HG02870 (cell line): ENCODE data around the gene FHAD1.

Source experiments
- ATAC-seq: cut with Tn5 transposase; IDR thresholded peaks from one replicate; pipeline ENCODE4 v1.9.1; 2021; ENCODE audit warnings: mild to moderate bottlenecking, moderate library complexity; ENCODE audit not compliant: unreplicated experiment

FHAD1 gene

DNA sequence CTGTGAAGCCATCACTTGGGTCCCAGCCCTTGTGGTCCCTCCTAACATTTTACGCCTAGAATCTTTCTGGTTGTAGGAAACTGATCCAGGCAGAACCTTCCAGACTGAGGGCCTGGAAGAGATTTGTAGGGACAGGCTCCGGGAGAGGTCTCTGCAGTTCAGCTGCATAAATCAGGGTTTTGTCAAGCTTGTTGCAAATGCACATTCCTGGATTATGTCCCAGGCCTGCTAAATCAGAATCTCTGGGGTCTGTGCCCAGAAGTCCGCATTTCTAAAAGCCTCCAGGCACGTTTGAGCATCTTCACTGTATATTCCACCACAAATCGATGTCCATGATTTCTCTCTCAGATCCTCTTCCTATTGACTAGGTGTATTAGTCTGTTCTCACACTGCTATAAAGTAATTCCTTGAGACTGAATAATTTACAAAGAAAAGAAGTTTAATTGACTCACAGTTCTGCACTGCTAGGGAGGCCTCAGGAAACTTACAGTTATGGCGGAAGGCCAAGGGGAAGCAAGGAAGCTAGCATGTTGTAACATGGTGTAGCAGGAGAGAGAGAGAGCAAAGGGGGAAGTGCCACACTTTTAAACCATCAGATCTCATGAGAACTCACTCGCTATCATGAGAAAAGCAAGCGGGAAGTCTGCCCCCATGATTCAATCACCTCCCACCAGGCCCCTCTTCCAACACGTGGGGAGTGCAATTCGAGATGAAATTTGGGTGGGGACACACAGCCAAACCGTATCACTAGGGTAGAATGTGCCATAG is 1.2 kb upstream of the FHAD1 start:
- no peak for ATAC-seq

GRCh38 chr1:15248216-15248615 is 1.2 kb downstream of the FHAD1 start:
- ATAC-seq = no peak

DNA sequence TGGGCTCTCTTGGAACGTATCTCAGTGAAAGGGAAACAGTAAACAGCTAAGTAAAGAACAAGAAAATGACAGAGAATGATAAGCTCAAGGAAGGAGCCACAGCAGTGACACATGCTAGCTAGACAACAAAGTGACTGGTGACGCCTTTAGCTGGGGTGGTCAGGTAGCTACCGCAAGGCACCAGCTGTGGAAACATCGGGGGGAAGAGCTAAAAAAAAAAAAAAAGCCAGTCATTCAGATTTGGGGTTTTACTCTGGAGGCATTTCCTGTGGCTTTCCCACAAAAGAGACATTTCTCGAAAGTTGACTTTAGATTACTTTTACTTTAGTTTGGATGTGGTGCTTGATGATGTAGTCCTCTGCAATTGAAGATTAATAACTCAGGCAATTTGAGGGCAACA is 2.1 kb downstream of the FHAD1 start:
- no peak for ATAC-seq

DNA sequence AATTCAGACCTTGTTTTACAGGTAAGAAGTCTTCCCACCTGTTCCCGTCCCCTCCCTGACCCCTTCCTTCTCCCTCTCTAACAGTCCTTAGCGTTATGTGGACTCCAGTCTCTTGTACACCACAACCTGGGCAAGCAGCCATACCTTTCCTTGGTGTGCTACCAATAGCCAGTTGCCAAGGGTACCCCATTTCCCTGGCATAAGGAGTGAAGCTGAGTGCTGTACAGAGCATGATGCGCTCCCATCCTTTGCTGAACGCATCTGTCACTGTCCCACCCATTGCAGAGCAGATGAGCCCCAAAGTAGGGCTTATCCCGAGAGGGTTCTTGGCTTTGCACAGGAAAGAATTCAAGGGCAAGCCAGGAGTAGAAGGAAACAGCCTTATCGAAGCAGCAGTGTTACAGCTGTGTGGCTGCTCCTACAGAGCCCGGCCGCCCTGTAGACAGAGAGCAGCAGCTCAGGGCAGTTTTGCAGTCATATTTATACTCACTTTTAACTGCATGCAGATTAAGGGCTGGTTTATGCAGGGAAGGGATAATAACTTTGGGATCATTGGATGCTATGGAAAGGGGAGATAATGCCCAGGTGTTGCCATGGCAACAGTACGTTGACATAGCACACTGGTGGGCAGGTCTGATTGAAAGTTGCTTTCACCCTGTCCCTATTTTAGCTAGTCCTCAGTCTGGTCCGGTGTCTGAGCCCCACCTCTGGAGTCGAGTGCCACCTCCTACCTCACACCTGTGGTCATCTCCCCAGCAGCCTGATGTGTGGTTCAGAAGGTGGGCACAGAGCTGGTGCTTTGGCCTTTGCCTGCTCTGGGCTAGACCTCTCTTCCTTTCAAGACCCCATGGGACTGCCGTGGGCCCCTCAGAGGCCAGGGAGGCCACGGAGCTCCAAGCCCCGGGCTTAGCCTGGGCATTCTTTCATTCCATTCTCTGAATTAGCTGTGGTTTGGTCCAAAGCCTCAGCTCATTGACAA is 5.1 kb downstream of the FHAD1 start:
- no peak for ATAC-seq

- no peak for ATAC-seq
Observed at GRCh38 chr1:15254559-15254958, 7.5 kb downstream of the FHAD1 start.

- ATAC-seq = no peak
Observed at GRCh38 chr1:15255582-15256149, 8.6 kb downstream of the FHAD1 start.

- no peak for ATAC-seq
Observed at GRCh38 chr1:15256584-15256983, 9.6 kb downstream of the FHAD1 start.

DNA sequence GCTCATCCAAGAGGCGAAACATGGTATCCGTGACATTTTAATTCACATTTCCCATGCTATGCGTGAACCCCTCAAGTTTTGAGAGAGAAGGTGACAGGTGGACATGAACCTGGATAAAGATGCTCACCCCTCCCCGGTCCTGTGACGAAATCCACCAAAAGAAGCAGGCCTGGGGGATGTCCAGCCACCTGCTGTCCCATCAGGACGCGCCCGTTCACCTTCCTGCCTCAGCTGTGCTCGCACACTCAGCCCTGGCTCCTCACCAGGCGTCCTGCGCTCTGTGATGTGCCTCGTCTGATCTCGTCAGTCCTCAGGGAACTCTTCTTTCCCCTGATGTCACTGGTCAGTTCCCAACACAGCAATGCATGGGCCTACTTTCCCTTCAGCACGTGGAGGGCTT is 10.3 kb downstream of the FHAD1 start:
- no peak for ATAC-seq

- ATAC-seq = no peak
Observed at GRCh38 chr1:15258833-15259621, 12.0 kb downstream of the FHAD1 start.

DNA sequence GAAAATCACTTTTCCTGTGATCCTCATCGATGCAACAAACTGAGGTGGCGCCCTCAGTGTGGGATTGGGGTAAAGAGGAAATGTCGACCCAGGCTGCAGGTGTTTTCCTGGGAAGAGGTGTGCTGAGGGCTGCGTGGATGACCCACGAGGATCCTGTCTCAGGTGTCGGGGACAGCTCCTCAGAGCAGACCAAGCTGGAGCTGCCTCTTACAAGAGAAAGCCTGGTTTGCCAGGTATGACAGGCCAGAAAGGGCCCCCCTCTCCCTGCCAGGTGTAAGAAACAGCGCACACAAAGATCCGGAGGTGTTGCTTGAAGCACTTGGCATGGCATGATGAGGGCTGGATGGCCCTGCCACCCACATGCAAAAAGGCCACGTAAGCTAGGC is 12.6 kb downstream of the FHAD1 start:
- no peak for ATAC-seq

GRCh38 chr1:15260418-15261154 is 13.6 kb downstream of the FHAD1 start:
- ATAC-seq = no peak

DNA sequence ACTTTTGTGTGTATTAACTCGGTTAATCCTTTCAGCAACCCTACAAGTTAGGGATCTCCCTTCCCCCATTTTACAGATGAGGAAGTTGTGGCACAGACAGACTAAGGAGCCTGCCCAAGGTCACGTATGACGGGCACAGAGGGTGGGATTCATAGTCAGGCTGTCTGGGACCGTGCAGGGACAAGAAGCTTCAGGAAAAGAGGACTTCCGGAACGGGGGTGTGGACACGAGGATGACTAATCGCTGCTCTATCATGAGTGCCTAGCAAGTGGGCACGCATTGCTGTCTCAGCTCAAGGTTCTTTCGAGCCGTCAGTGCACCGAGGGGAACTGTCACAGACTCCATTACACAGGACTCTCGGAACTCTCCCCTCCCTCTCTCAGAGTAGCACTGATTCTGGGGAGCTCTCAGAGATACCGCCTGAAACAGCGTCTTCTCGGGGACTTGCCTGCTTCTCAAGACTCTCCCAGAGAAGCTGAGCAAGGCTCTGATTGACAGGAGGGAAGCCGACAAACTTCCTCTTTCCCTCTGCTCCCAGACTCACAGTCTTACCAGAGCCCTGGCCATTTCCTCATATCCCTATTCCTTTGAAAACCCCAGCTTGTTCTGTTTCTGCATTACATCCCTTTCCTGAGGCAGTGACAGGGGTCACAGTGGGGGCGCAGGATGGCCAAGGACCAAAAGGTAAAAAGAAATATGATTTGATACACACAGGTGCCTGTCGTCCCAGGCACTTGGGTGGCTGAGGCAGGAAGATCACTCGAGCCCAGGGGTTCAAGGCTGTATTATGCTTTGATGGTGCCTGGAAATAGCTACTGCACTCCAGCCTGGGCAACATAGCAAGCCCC is 14.4 kb downstream of the FHAD1 start:
- no peak for ATAC-seq

GRCh38 chr1:15262003-15262377 is 15.0 kb downstream of the FHAD1 start:
- no peak for ATAC-seq

GRCh38 chr1:15262706-15263105 is 15.7 kb downstream of the FHAD1 start:
- no peak for ATAC-seq

DNA sequence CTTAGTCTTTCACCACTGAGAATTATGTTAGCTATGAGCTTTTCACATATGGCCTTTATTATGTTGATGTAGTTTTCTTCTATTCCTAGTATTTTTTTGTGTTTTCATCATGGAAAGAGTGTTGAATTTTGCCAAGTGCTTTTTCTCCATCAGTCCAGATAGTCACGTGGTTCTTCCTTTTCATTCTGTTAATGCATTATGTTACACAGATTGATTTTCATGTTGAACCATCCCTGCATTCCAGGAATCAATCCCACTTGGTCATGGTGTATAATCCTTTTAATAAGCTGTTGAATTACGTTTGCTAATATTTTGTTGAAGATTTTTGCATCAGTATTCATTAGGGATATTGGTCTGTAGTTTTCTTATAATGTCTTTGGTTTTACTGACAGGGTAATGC is 17.7 kb downstream of the FHAD1 start:
- ATAC-seq = no peak

DNA sequence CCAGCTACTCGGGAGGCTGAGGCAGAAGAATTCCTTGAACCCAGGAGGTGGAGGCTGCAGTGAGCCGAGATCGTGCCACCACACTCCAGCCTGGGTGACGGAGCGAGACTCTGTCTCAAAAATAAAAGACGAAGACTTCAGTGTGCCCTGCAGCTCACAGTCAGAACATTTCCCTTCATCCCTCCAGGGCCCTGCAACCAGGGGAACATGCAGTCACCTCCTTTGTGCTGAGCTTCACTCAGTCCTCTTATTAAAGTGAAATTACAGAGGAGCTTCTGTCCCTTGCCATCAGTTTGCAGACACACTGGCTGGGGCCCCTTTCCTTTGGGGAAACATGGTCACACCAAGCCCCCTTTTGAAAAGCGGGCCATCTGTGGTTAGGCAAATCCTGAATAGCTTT is 24.2 kb downstream of the FHAD1 start:
- no peak for ATAC-seq

DNA sequence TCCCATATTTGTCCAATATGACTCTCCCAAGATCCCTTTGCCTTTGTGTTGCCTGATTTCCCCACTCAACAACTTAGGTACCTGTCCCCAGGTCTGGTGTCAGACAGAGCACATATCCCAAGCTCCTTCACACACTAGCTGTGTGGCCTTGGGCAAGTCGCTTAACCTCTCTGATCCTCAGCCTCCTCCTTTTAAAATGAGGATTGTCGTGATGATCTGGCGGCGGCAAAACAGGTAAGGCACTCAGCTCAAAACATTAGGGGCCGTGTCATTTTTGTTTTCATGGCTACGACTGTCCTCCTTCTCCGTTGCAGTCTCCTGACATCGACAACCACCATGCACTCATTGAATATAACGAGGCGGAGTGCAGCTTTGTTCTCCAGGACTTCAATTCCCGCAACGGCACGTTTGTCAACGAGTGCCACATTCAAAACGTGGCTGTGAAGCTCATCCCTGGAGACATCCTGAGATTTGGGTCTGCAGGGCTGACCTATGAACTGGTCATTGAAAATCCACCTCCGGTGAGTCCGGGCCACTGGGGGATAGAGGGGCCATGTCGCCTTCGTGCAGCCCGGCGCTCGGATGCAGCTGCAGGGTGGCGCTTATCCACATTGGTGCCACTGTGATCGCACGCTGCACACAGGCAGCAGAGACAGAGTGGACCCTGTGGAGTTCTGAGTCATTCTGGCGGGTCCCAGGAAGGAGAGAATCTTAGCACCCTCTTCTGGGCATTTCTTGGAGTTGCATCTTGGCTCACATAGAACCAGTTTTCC is 25.2 kb downstream of the FHAD1 start:
- ATAC-seq = no peak

DNA sequence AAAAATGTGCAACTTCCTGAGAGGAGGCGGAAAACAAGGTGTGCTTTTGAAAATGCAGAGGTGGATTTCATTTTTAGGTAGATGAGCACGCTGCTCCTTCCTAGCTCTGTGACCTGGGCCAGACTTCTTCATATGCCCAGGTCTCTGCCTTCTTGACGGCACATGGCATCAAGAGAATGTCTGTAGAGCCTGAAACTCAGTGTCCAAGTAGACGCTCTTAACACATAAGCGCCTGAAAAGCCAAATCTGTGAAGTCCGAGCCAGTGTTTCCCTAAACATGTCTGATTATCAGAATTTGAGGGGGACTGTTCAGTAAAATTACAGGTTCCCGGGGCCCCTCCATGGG is 25.7 kb downstream of the FHAD1 start:
- ATAC-seq = no peak

DNA sequence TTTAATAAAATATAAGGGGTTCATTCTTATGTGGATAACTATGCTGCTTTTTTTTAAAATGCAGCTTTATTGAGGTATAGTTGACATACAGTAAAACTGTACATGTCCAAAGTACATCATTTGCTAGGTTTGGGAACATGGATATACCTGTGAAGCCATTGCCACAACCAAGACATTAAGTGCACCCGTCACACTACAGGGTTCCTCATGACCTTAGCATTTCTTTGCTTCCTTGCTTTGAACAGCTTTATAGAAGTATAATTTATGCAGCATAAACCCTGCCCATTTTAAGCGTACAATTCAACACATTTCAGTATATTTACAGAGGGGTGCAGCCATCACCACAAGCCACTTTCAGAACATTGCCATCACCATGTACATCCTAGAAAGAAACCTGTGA is 26.3 kb downstream of the FHAD1 start:
- ATAC-seq = no peak
